Measurements from ENCODE around the gene TNNT2.

- TF ChIP-seq REST (IDR thresholded peaks at IDR 0.05) (no peak), RAD21 (IDR thresholded peaks at IDR 0.05) (no peak), SP1 (IDR thresholded peaks at IDR 0.05) (no peak), TAF1 (conservative IDR thresholded peaks at IDR 0.05) (no peak)
- TF ChIP-seq, protein P1, sequence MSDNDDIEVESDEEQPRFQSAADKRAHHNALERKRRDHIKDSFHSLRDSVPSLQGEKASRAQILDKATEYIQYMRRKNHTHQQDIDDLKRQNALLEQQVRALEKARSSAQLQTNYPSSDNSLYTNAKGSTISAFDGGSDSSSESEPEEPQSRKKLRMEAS (IDR thresholded peaks at IDR 0.05) = no peak
These were observed 20.3 kb downstream of the TNNT2 start for GRCh38 chr1:201357211-201357610.
